HL-60 (cell line): ENCODE measurements around the gene S1PR2.
"Not testable (repeated sequence)": the region's sequence is repeated elsewhere in the genome, so short reads cannot be mapped to it uniquely, and the experiment has no call there.

Source experiments
- DNase-seq, 2 experiments: peaks; one replicate each; pipeline ENCODE4 v3.0.0-alpha.2; 2010 to 2020; ENCODE audit warnings: low read depth in 1 of 2, low spot score in 1 of 2
- H3K27ac ChIP-seq: fragments of 250-450 bp; sonication (Bioruptor Pico); replicated peaks from 2 replicates; pipeline ENCODE4 v1.5.1; 2020; ENCODE audit warnings: mild to moderate bottlenecking, moderate library complexity
- H3K27me3 ChIP-seq: fragments of 250-450 bp; sonication (Bioruptor Pico); 2 replicates; pipeline ENCODE4 v1.5.1; 2021; ENCODE audit warnings: mild to moderate bottlenecking, moderate library complexity; ENCODE audit not compliant: insufficient read depth, poor library complexity, severe bottlenecking
- H3K4me3 ChIP-seq: replicated peaks from 2 replicates; pipeline ENCODE4 v1.5.1; 2011; ENCODE audit warnings: mild to moderate bottlenecking, control low read depth, low read length; ENCODE audit not compliant: insufficient read depth
- CTCF ChIP-seq: IDR thresholded peaks from one replicate; pipeline ENCODE4 v1.5.1; 2011; ENCODE audit warnings: low read length, control low read depth, inconsistent platforms; ENCODE audit not compliant: insufficient read depth
- GABPA ChIP-seq: IDR thresholded peaks from 2 replicates; pipeline ENCODE4 v1.6.1; 2012; ENCODE audit warnings: low read depth
- POLR2AphosphoS5 ChIP-seq: IDR thresholded peaks from 2 replicates; pipeline ENCODE4 v1.6.1; 2012; ENCODE audit warnings: low read depth
- SPI1 ChIP-seq: IDR thresholded peaks from 2 replicates; pipeline ENCODE4 v1.6.1; 2012; ENCODE audit warnings: low read depth, mild to moderate bottlenecking, borderline replicate concordance
- TF ChIP-seq, protein P1 (sequence below): IDR thresholded peaks from 2 replicates; pipeline ENCODE4 v1.6.1; 2012; ENCODE audit warnings: low read depth; ENCODE audit not compliant: insufficient replicate concordance

S1PR2 gene

GRCh38 chr19:10206226-10206885, 24.8 kb downstream of the S1PR2 start:
- H3K27ac ChIP-seq, result no peak overlapping the region
- DNase-seq, result no peak
- H3K4me3 ChIP-seq, result no peak overlapping the region
- TF ChIP-seq SPI1 (no peak), CTCF (no peak), GABPA (no peak), POLR2AphosphoS5 (no peak)
- TF ChIP-seq, protein P1, sequence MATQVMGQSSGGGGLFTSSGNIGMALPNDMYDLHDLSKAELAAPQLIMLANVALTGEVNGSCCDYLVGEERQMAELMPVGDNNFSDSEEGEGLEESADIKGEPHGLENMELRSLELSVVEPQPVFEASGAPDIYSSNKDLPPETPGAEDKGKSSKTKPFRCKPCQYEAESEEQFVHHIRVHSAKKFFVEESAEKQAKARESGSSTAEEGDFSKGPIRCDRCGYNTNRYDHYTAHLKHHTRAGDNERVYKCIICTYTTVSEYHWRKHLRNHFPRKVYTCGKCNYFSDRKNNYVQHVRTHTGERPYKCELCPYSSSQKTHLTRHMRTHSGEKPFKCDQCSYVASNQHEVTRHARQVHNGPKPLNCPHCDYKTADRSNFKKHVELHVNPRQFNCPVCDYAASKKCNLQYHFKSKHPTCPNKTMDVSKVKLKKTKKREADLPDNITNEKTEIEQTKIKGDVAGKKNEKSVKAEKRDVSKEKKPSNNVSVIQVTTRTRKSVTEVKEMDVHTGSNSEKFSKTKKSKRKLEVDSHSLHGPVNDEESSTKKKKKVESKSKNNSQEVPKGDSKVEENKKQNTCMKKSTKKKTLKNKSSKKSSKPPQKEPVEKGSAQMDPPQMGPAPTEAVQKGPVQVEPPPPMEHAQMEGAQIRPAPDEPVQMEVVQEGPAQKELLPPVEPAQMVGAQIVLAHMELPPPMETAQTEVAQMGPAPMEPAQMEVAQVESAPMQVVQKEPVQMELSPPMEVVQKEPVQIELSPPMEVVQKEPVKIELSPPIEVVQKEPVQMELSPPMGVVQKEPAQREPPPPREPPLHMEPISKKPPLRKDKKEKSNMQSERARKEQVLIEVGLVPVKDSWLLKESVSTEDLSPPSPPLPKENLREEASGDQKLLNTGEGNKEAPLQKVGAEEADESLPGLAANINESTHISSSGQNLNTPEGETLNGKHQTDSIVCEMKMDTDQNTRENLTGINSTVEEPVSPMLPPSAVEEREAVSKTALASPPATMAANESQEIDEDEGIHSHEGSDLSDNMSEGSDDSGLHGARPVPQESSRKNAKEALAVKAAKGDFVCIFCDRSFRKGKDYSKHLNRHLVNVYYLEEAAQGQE, result no peak
- H3K27me3 ChIP-seq, result no peaks in the 10 kb centered on the region

DNA sequence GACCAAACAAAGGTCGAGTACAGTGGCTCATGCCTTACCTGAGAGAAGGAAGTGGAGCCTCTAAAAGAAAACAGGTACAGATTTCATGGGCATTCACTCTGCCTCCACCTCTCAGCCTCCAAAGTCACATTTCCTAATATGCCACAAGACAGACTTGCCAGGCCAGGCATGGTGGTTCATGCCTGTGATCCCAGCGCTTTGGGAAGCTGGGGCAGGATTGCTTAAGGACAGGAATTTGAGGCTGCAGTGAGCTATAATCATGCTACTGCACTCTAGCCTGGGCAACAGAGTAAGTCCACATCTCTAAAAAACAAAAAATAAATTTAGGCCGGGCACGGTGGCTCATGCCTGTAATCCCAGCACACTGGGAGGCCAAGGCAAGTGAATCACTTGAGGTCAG, 25.5 kb downstream of the S1PR2 start:
- Histone ChIP-seq H3K27ac (no peak overlapping the region), H3K27me3 (no peaks in the 10 kb centered on the region), H3K4me3 (no peak overlapping the region)
- no peak for TF ChIP-seq POLR2AphosphoS5
- no peak for TF ChIP-seq CTCF
- no peak for TF ChIP-seq SPI1
- TF ChIP-seq GABPA, result no peak
- TF ChIP-seq, protein P1, result no peak
- no peak for DNase-seq

DNA sequence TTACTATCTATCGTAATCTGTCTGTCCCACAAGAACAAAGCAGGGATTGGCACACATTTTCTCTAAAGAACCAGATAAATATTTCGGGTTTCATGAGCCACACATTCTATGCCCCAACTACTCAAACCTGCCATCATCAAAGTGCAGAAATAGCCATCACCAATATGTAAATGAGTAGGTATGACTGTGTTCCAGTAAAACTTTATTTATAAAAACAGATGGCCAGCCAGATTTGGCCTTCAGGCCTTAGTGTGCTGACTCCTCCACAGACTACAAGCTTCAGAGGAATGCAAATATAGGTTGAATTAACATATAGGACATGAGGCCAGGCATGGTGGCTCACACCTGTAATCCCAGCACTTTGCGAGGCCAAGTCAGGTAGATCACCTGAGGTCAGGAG, 27.4 kb downstream of the S1PR2 start:
- Histone ChIP-seq H3K4me3 (no peak overlapping the region), H3K27me3 (no peaks in the 10 kb centered on the region), H3K27ac (no peak overlapping the region)
- DNase-seq, result no peak
- TF ChIP-seq GABPA (no peak), SPI1 (no peak)
- TF ChIP-seq, protein P1, result no peak

DNA sequence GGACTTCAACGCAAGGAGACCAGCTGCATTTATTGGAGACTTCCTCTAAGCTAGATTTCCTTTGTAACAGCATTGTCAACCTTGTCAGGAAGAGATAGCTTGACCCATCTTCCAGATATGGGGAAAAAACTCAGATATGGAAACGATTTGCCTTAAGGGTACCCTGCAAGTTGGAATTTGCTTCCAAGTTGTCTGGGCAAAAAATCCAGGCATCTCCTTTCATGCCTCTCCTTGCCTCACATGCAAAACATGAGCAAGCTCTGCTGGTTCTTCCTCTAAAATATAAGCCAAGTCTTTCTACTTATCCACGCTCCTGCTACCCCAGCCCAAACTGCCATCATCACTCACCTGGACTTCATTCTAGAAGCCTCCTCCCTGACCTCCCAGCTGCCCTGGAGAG, 30.0 kb downstream of the S1PR2 start:
- no peaks in the 10 kb centered on the region for H3K27me3 ChIP-seq
- H3K4me3 ChIP-seq, result no peak overlapping the region
- H3K27ac ChIP-seq, result no peak overlapping the region
- no peak for DNase-seq
- TF ChIP-seq SPI1 (no peak), POLR2AphosphoS5 (no peak), CTCF (no peak)
- TF ChIP-seq, protein P1, result no peak

DNA sequence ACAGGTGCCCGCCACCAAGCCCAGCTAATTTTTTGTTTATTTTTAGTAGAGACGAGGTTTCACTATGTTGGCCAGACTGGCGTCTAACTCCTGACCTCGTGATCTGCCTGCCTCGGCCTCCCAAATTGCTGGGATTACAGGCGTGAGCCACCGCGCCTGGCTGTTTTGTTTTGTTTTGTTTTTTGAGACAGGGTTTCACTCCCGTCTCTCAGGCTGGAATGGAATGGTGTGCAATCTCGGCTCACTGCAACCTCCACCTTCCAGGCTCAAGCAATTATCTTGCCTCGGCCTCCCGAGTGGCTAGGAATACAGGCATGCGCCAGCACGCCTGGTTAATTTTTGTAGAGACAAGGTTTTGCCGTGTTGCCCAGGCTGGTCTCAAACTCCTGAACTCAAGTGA, 31.0 kb downstream of the S1PR2 start:
- not testable (repeated sequence) for DNase-seq, H3K27me3 ChIP-seq, H3K4me3 ChIP-seq, H3K27ac ChIP-seq
